HG03025 (cell line): ENCODE results near the gene EXO5.
"Not testable (repeated sequence)": the region's sequence is repeated elsewhere in the genome, so short reads cannot be mapped to it uniquely, and the experiment has no call there.

ENCODE experiments used
- ATAC-seq: cut with Tn5 transposase; IDR thresholded peaks from one replicate; pipeline ENCODE4 v1.9.1; 2021; ENCODE audit warnings: mild to moderate bottlenecking, moderate library complexity; ENCODE audit not compliant: unreplicated experiment, low FRiP score

EXO5 gene

GRCh38 chr1:40508375-40509341 lies at the start of gene EXO5:
Gene EXO5, plus strand, starts transcription at chr1:40508767. Its CDS starts 5,778 bp downstream, at chr1:40514545.
- peak; percentile 82 for ATAC-seq

- no peak for ATAC-seq
Observed at GRCh38 chr1:40462956-40463590, 45.5 kb upstream of the EXO5 start.

- ATAC-seq = no peak
Observed at GRCh38 chr1:40469327-40469726, 39.2 kb upstream of the EXO5 start.

GRCh38 chr1:40475268-40475667 lies 33.3 kb upstream of the EXO5 start:
- no peak for ATAC-seq

GRCh38 chr1:40476924-40477677 lies 31.5 kb upstream of the EXO5 start, which contains the start of gene ZFP69:
Gene ZFP69, plus strand, starts transcription at chr1:40477290. Its CDS starts 2,072 bp downstream, at chr1:40479362.
- peak; percentile 72 for ATAC-seq

- ATAC-seq = peak; percentile 28
Observed at GRCh38 chr1:40477678-40478053, 30.9 kb upstream of the EXO5 start.

GRCh38 chr1:40478276-40478675 lies 30.3 kb upstream of the EXO5 start:
- no peak for ATAC-seq

- no peak for ATAC-seq
Observed at GRCh38 chr1:40479156-40479555, 29.4 kb upstream of the EXO5 start.

GRCh38 chr1:40495315-40495903 lies 13.2 kb upstream of the EXO5 start:
- no peak for ATAC-seq

GRCh38 chr1:40502651-40503050 lies 5.9 kb upstream of the EXO5 start:
- ATAC-seq = not testable (repeated sequence)

GRCh38 chr1:40507973-40508372 lies 594 bp upstream of the EXO5 start:
- ATAC-seq = no peak

GRCh38 chr1:40519517-40519916 lies 10.9 kb downstream of the EXO5 start:
- no peak for ATAC-seq

GRCh38 chr1:40530735-40531380 lies 22.3 kb downstream of the EXO5 start:
- no peak for ATAC-seq

GRCh38 chr1:40531381-40532061 lies 23.0 kb downstream of the EXO5 start, which contains the start of gene ZNF684:
Gene ZNF684, plus strand, starts transcription at chr1:40531637. Its CDS starts 1,530 bp downstream, at chr1:40533167.
- ATAC-seq = peak; percentile 89

- ATAC-seq = no peak
Observed at GRCh38 chr1:40532062-40532389, 23.5 kb downstream of the EXO5 start.

- no peak for ATAC-seq
Observed at GRCh38 chr1:40532844-40533424, 24.4 kb downstream of the EXO5 start.

GRCh38 chr1:40534589-40534988 lies 26.0 kb downstream of the EXO5 start:
- ATAC-seq = no peak

GRCh38 chr1:40535732-40536131 lies 27.2 kb downstream of the EXO5 start:
- ATAC-seq = no peak

- no peak for ATAC-seq
Observed at GRCh38 chr1:40539338-40539737, 30.8 kb downstream of the EXO5 start.
